ENCODE measurements around the gene THNSL1.
"Not testable (repeated sequence)": the region's sequence is repeated elsewhere in the genome, so short reads cannot be mapped to it uniquely, and the experiment has no call there.

Gene THNSL1

DNA sequence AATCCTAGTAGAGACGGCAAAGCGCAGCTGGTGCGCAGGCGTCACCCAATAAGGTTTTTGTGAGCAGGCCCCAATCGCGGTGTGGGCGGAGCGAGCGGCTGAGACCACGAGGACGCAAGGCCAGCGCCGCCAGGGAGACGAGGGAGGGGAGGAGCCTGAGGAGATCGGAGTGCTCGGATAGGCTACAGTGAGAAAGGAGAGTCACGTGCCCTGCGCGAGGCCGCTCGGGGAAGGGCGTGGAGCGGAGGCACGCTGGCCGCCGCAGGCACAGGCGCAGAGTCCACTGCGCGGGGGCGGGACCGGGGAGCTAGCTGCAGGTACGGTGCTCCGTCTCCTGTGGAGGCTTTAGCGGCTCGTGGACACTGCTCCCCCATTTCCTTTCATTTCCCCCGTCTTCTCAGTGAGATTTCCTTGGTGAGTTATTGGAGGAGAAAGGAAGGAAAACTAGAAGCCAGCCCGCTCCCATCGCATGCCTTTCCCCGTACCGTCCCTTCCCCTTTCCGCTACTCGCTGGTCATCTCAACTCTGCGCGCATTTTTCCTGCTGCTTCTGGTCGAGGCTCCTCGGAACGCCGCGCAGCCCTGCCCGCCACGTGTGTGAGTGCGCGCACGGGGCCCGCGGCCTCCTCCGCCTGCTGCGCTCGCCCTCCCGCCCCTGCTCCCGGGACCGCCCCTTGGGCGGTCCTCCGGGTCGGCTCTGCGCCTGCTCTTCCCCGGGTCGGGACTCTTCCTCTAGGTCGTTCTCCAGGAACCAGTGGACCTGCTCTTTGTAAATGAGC, at the start of gene THNSL1:
TSS of gene THNSL1 (plus strand) at position 237 of the 778 bp plus-strand sequence. CDS start 6,612 bp downstream, outside the sequence.
- DNase-seq (ENCODE audit: low spot score) = peak; percentile 98
- TF ChIP-seq, protein P1, sequence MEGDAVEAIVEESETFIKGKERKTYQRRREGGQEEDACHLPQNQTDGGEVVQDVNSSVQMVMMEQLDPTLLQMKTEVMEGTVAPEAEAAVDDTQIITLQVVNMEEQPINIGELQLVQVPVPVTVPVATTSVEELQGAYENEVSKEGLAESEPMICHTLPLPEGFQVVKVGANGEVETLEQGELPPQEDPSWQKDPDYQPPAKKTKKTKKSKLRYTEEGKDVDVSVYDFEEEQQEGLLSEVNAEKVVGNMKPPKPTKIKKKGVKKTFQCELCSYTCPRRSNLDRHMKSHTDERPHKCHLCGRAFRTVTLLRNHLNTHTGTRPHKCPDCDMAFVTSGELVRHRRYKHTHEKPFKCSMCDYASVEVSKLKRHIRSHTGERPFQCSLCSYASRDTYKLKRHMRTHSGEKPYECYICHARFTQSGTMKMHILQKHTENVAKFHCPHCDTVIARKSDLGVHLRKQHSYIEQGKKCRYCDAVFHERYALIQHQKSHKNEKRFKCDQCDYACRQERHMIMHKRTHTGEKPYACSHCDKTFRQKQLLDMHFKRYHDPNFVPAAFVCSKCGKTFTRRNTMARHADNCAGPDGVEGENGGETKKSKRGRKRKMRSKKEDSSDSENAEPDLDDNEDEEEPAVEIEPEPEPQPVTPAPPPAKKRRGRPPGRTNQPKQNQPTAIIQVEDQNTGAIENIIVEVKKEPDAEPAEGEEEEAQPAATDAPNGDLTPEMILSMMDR (conservative IDR thresholded peaks at IDR 0.05; ENCODE audit: low read depth) = no peak
- ChIA-PET CTCF (interaction anchor here (0.5 to 0.8 kb wide), 2 partner anchors 147 to 1654 kb away, joined by 3 to 5 read pairs; no protein-coding TSS in a partner anchor), POLR2A (ENCODE audit: low non-redundant PET) (interaction anchor here (0.8 kb wide), 2 partner anchors 51 to 65 kb away, joined by 3 to 4 read pairs; no protein-coding TSS in a partner anchor)
- peak within 1 kb of the TSS; percentile 97 for H3K27ac ChIP-seq

- TF ChIP-seq, protein P1 (conservative IDR thresholded peaks at IDR 0.05; ENCODE audit: low read depth) = no peak
- ChIA-PET POLR2A (ENCODE audit: low non-redundant PET) (no interaction called here), CTCF (no interaction called here)
Measured at GRCh38 chr10:24966962-24967481, 49.4 kb upstream of the THNSL1 start.

DNA sequence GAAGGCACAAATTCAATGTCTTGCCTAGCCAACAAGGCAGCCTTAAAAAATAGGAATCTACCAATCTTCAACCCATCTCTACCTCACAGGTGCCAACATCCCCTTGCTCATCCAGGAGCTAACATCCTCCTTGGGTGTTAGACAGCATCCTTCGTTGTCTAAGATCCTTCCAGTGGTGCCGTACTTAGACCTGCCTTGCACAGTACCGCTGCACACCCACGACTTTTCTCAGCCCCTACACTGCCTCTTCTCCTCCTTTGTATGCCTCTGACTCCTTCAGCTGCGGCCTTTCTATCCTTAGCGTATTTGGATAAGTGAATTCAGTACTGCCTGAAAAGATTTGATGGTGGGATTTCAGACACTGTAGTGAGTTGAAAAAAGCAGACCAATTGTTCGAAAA, 48.1 kb upstream of the THNSL1 start:
- no peak for DNase-seq (ENCODE audit: low spot score)
- ChIA-PET CTCF (no interaction called here), POLR2A (ENCODE audit: low non-redundant PET) (no interaction called here)
- TF ChIP-seq, protein P1 (conservative IDR thresholded peaks at IDR 0.05; ENCODE audit: low read depth) = no peak
- H3K27ac ChIP-seq = no peak overlapping the region

More at GRCh38 chr10:24966962-24967481, 49.4 kb upstream of the THNSL1 start:
- no peak for DNase-seq (ENCODE audit: low spot score)
- no peak overlapping the region for H3K27ac ChIP-seq

GRCh38 chr10:24968951-24969350, 47.5 kb upstream of the THNSL1 start:
- H3K27ac ChIP-seq; POLR2A ChIA-PET (ENCODE audit: low non-redundant PET); DNase-seq (ENCODE audit: low spot score): not testable (repeated sequence)
- CTCF ChIA-PET = interaction anchor here (1.5 kb wide), 1 partner anchor 351 kb away, joined by 4 read pairs; no protein-coding TSS in a partner anchor

- CTCF ChIA-PET = interaction anchor here (1.5 kb wide), 1 partner anchor 352 kb away, joined by 4 read pairs; no protein-coding TSS in a partner anchor
Measured at GRCh38 chr10:24969841-24970281, 46.6 kb upstream of the THNSL1 start.

GRCh38 chr10:24971374-24971773, 45.0 kb upstream of the THNSL1 start:
- no peak overlapping the region for H3K27ac ChIP-seq
- TF ChIP-seq, protein P1 (conservative IDR thresholded peaks at IDR 0.05; ENCODE audit: low read depth) = no peak
- DNase-seq (ENCODE audit: low spot score) = no peak
- ChIA-PET POLR2A (ENCODE audit: low non-redundant PET) (no interaction called here), CTCF (no interaction called here)

More at GRCh38 chr10:24969841-24970281, 46.6 kb upstream of the THNSL1 start:
- no peak for DNase-seq (ENCODE audit: low spot score)
- POLR2A ChIA-PET (ENCODE audit: low non-redundant PET) = no interaction called here
- TF ChIP-seq, protein P1 (conservative IDR thresholded peaks at IDR 0.05; ENCODE audit: low read depth) = no peak
- H3K27ac ChIP-seq = no peak overlapping the region

GRCh38 chr10:24973163-24973562, 43.2 kb upstream of the THNSL1 start:
- TF ChIP-seq, protein P1 (conservative IDR thresholded peaks at IDR 0.05; ENCODE audit: low read depth) = no peak
- ChIA-PET POLR2A (ENCODE audit: low non-redundant PET) (no interaction called here), CTCF (interaction anchor here (1.0 kb wide), 1 partner anchor 8 kb away, joined by 3 read pairs; no protein-coding TSS in a partner anchor)
- no peak overlapping the region for H3K27ac ChIP-seq
- DNase-seq (ENCODE audit: low spot score) = no peak

Measured in RWPE1 (cell line).